Stimulated activated CD8-positive, alpha-beta memory T cell treated with anti-CD3 and anti-CD28 coated beads, Interleukin-4, amount 100 ng/mL, for 48 hours (primary cell): ENCODE measurements around the gene BLCAP.
"Not testable (repeated sequence)": the region's sequence is repeated elsewhere in the genome, so short reads cannot be mapped to it uniquely, and the experiment has no call there.

Experiments
- DNase-seq: peaks from one replicate; pipeline ENCODE4 v3.0.0-alpha.2; 2020

BLCAP gene, protein sequence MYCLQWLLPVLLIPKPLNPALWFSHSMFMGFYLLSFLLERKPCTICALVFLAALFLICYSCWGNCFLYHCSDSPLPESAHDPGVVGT

DNA sequence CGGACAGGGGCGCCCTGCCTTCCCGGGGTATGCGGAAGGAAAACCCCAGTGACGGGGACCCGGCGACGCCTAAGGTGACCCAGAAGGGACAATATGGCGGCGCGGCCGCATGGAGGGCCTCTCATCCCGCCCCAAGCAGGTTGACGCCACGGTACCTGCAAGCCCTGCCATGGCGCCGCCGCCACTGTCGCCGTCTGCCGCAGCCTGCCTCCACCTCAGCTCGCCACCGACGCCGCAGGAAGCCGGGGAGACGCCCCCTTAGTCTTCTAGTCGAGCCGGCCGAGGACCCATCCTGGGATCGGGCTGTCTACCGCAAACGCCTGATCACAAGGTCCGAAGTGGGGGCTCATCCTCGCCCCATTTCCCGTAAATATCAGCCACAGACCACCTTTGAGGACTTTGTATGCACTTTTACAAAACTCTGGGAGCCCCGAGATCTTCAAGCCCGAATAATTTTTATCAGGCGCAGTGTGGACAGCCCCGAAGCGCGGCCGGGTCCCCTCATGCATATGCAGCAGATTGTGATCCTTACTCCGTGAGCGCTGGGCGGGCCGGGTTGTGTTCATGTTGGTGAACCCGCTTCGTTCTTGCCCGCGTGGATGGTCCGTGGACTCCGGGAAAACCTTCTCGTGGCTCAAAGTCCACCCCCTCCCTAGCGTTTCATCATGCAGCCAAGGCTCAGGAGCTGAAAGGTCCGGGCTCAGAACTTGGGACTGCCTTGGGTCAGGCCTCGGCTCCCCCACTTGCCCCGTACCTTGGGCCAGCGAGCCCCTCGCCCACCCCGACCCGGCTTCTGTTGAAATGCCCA is at the start of gene BLCAP:
Gene BLCAP, minus strand, starts transcription at position 239 of the 808 bp plus-strand sequence. CDS start 8,702 bp downstream, outside the sequence.
- DNase-seq: peak; percentile 94

DNA sequence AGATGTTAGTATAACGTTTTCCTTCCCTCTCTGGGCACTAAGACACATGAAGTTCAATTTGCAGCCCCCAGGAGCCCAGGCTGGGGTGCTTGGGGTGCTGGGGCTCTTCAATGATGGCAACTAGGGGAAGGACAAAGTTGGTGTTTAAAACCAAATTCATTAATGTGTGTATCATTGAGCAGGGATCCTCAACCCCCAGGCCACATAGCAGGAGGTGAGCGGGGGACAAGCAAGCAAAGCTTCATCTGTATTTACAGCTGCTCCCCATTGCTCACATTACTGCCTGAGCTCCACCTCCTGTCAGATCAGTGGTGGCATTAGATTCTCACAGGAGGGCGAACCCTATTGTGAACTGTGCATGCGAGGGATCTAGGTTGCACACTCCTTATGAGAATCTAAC is 49.8 kb upstream of the BLCAP start:
- not testable (repeated sequence) for DNase-seq

DNA sequence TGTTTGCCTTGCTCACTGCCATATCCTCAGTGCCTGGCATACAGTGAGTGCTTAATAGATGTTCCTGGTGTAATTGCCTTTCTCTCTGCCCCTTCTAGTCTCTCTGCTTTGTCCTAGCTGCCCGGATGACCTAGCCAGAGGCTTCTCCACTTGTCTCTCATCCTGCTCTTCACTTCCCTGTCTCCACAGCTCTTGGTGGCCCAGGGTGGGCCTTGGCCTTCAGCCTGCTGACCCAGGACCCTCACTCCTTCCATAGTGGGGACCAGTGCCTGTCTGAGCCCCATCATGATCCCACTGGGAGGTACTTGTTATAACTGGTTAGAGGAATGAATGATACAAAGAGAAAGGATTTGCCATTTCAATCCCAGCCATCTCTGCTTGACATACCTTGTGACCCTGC is 49.2 kb upstream of the BLCAP start:
- DNase-seq: no peak

DNA sequence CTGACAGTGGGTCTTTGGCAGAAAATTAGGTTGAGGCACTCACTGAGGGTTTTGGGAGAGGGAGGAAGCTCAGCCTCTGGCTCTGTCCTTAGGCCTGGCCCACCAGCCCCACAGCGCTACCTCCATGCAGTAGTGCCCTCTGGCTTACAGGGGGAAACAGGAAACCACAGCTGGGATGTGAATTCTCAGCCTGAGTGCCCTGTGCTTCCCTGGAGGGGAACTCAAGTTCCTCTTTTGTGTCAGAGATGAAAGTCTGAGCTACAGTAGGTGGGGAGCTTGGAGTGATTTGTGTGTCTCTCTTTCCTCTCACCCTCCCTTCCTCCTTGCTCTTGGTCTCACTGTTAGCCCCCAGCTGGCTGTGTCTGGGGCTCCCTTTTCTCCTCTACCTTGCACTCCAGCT is 48.2 kb upstream of the BLCAP start:
- no peak for DNase-seq

DNA sequence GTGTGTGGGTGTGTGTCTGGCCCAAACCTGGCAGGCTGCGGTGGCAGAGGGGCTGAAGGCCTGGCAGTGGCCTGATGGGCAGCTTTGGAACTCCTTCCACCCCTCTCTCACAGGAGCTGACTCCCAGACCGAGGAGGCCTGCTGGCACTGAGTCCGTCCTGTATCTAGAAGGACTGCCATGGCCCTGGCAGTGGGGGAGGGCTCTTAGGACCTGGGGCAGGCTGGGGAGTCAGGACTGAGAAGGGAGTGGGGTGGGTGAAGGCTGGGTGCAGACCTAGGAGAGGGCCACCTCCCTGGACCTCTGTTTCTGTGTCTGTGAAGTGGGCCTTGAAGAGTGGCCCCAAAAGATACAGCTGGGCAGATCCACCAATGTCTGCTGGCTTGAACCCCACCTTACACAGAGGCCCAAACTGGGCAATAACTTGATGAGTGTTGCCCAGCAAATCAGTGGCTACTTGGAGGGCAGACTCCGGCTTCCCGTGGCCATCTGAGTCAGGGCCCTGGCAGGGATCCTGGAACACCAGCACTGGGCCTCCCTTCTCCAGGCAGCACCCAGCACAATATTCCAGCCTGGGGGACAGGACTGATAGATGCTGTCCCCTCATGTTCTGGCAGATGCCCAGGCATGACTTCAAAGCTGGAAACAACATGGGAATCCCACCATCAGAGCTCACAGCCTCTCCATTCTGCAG is 46.7 kb upstream of the BLCAP start:
- DNase-seq: no peak

DNA sequence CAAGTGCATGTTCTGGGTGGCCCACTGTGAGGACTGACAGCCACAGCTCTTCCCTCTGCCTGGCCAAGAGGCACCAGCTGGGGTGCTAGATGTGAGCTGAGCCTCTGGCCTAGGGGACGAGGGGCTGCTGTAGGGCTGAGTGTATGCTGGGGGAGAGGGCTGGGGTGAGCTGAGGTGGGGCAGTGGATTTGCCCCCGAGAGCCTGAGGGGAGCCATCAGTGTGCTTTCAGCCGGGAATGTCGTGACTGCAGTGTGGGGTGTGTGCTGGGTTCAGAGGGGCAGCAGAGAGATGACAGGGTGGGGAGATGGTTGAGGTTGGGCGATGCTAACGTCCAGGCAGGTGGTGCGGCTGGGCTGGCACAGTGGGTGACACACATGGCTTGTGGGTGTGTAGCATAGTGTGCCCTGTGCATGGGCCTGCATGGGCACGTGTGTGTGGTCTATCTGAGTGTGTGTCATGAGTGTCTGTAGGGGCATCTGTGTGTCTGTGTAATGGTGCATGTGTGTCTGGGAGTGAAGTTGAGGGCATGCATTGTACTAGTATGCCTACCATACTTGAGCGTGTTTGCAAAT is 46.0 kb upstream of the BLCAP start:
- no peak for DNase-seq

DNA sequence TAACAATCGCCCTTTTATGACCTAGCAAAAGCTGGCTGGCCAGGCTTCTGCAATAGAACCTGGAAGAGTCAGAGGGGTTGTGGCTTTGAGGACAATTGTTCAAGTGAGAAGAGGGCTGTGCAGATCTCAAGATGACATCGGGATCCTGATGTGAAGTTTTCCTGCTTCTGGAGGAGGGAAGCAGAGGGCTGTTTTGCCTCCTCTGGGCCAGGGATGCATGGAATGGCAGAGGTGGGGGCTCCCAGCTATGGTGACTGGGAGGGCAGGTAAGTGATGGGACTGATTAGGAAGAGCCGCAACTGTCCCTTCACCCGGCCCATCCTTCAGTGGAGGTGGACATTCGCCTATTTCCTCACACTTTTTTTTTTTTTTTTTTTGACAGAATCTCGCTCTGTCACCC is 43.4 kb upstream of the BLCAP start:
- no peak for DNase-seq

DNA sequence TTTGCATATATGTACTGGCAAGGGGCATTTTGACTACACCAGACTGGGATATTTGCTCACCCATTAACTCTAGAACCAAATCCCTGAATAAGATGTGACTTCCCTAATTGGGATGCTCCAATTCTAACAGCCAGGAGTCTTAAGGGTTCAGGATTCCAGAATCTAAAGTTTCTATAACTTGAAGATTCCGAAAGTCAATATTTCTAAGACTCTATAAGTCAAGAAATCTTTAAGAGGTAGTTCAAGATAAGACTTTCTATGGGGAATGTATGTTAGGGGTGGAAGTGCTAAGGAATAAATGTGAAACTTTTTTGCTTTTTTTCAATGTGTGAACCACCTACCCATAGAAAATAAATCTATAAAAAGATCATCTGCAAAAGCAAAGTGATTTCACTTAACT is 42.7 kb upstream of the BLCAP start:
- DNase-seq: no peak

DNA sequence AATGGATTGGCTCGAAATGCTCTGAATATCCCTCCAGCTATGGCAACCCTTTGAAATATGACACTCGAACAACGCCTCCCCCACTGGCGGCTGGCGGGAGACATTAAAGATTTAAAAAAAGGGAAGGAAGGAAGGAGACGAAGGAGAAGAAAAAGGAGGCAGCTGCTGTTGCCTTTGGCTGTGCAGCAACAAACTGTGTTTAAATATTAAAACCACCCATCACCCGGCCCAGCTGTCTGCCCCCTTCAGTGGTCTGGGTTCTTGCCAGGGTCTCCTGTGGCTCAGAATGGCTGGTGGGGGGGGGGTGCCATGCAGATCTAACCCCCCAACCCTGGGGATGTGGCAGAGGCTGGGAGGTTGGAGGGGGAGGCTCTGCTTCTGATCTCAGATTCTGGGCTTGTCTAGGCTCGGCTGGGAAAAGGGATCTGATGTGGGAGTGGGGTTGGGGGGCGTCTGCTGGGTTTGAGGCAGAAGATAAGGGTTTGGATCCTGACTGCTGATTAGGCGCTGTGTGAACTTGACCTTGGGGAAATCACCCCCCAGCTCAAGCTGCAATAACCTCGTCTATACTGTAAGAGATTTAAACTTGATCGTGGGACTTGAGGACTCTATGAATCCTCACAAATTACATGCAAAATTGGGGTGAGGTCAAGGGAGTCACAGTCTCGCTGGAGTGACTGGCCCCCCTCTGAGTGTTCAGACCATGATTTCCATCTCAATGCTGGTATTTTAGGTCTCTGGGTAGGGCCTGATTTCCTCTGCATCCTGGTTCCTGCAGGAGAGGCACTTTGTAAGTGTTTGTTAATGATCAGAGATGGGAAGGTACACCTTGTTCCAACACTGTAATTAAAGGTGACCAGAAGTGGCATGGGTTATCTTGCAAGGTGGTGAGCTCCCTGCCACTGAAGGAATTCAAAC is 40.3 kb upstream of the BLCAP start:
- no peak for DNase-seq

DNA sequence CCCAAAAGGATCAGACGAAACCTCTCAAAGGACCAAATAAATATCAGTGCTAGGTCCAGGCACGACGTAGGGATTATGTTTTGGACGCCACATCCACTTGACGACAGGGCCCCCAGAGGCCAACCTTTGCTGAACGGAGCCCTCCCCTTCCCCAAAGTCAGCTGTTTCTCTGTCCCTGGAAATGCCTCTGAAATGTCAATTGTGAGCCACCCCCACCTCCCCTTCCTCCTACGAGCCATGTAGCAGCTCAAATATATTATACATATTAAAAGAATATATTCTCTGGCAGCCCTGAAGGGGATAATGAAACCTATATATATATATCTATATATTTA is 39.6 kb upstream of the BLCAP start:
- DNase-seq: no peak

DNA sequence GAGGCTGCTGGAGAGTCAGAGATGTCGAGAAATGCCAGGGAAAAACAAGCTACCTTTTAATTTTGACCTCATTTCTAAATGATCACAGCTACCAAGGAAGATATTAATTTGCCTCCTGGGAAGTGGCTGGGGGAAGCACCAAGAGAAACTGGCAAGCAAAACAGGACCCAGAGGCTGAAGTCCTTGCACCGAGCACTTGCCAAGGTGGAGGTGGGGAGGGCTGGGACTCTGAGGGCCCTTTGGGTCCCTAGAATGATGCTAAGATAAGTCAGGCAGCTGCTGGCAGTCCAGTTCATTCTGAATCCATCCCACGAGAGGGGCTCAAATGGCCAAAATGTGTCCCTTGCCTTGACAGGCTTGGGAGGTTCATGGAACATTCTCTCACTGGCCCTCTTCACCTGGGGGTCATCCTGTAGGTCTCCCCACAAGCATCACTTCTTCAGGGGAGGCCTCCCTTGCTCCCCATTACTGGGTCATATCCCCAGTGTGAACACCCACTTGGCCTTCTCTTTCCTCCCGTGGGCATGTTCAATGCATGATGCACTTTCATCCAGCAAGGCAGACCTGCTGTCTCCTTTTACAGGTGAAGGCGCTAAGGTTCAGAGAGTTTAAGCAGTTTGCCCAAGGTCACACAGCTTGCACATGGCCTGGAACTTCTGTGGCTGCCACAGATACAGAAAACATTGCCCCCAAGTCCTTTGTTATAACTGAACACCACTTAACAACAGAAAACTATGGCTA is 39.1 kb upstream of the BLCAP start:
- no peak for DNase-seq

DNA sequence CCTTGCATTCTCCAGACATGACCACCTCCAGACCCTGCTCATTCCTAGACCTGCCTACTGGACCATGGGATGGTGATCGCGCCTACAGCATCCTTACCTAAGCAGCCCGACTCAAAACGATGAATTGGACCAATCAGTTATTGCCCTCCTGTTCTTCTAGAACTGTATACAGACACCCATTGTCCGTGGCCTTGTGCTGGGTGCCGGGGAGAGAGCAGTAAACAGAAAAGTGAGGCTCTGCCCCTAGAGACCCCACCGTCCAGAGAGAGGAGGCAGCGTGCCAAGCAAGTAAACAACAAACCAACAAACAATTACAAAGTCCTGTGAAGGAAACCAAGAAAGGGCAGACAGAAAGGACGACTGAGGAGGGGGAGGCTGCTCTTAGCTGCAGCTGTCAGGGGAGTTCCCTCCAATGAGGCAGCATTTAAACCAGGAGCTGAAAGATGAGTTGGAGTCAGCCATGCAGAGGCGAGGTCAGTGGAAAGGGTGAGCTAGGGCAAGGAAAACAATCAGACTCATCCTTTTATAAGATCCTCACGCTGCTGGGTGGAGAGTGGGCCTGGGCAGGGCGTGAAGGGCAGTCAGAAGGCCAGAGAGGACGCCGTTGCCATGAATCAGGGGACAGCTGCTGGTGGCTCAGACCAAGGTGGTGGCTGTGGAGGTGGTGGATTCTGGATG is 37.6 kb upstream of the BLCAP start:
- no peak for DNase-seq

DNA sequence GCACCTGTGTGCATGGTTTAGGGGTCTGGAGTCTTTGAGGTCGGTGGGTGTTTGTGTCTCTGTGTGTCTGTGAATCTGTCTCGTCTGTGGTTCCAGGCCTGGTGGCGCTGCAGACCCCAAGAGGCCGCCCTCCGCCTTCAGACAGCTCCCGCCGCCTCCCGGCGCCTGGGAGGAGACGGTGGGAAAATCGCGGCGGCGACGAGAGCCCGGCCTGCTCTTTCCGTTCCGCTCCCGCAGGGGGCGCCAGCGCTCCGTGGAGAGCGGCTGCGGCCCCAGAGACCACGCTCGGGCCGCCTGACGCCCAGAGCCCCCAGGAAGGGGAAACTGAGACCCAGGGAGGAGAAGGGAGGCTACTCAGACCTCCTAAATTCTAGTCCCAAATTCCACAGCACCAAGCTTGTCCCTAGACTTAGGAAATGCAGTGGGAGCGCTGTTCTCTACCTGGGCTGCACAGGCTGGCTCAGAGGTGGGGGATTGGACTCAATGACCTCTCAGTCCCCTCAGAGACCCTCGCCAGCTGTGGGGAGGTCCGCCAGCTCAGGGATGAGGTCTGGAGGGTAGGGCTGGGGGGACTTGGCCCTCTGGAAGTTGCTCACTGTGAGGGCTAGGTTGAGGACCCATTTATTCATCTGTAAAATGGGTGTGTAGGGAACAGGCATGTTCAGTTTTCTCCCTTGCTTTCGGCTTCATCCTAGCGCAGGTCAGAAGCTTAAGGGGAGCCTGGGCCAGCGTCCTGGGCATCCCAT is 36.9 kb upstream of the BLCAP start:
- peak; percentile 74 for DNase-seq

DNA sequence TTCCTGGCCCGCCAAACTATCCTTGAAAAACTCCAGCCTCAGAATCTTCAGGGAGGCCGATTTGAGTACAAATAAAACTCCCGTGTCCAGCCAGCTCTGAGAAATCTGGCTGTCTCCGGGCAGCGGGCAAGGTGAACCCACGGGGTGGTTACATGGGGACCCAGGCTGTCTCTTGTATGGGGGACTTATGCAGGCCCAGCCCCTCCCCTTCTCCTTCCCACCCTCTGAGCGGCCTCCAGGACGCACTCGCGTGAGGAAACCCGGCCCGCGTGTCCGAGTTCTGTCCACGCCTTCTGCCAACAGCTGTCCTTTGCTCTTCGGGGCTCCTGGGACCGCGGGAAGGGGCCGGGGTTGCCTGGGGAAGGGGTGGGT is 36.3 kb upstream of the BLCAP start:
- DNase-seq: no peak

DNA sequence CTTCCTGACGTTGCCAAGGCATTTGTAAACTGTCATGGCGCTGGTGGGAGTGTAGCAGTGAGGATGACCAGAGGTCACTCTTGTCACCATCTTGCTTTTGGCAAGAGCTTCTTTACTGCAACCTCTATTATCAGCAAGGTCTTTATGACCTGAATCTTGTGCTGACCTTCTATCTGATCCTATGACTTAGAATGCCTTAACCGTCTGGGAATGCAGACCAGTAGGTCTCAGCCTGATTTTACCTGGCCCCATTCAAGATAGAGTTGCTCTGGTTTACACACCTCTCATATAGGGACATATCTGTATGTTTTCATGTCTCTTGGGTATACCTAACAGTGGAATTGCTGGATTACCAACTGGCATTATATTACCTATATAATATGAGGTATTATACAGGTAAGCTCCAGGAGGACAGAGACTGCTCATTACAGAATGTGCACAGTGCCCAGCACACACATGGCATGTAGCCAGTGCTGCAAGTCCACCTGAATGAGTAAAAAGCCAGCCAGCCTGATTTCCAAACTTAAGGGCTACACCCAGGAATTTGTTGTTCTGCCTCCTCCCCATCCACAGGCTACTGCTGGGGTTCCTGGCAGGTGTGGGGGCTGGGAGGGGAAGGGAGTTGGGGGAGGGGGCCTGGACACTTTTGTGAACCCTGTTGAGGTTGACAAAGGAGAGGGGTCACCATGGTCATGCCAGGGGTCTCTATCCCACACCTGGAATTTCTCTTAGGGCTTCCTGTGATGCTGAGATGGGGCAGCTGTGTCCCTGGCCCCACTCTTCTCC is 35.2 kb upstream of the BLCAP start:
- no peak for DNase-seq

DNA sequence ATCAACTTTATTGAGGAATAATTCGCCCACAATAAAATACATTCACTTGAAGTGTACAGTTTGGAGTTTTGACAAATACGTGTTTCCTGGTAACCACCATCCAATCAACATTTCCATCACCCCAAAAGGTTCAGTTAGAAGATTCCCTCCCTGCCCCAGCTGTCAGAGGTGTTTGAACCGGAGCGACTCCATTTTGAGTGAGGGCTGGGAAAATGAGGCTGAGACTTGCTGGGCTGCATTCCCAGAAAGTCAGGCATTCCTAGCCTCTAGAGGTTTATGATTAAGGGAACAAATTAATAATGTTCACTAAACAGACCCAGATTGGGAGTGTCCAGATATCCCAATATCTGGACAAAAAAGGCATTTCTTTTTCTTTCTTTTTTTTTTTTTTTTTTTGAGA is 33.0 kb upstream of the BLCAP start:
- no peak for DNase-seq

DNA sequence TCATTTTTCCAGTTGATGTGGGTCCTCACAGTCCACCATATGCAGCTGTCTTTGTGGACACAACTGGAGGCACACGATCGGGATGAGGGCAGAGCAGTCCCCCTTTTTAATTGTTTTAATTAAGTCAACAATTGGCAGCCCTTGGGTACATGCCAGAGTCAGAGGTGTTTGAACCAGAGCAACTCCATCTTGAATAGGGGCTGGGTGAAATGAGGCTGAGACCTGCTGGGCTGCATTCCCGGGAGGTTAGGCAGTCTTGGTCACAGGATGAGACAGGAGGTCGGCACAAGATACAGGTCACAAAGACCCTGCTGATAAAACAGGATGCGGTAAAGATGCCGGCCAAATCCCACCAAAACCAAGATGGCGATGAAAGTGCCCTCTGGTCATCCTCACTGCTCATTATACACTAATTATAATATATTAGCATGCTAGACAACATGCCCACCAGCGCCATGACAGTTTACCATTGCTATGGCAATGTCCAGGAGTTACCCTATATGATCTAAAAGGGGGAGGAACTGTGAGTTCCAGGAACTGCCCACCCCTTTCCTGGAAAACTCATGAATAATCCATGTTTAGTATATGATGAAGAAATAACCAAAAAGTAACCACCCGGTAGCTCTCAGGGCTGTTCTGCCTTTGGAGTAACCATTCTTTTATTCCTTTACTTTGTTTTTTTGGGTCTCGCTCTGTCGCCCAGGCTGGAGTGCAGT is 31.8 kb upstream of the BLCAP start:
- DNase-seq: no peak

DNA sequence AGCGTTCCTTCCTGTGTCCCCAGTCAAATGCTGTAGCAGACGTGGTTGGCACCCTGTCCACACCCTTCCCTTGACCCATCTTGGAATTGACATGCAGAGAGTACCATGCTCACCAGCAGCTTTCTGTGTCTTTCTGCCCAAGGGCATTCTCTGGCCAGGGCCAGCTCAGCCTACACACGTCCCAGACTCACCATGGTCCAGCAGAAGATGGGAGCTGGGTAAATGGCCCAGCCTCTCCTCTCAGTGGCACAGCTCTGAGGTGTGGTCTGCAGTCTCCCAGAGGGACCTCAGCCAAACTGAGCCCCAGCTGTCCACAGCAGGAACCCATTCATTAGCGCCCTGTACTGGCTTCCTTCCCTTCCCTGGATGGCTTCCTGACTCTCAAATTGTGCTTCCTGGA is 31.1 kb upstream of the BLCAP start:
- DNase-seq: no peak

DNA sequence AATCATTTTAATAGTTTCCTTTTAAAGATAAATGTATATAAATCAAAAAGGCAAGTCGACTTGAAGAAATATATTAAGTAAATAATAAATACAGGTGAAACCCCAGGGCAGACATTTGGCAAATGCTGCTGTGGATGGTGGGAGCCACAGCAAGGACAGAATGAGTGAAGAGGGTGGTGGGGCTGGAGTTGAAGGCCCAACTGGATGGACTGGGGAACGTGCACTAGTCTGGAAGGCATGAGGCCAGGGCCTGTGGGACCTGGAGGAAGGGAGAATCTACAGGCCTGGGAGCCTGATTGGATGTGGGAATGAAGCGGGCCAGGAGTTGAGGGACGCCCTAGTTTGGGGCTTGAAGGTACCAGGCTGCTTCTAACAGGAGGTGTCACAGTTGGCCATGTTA is 30.6 kb upstream of the BLCAP start:
- DNase-seq: no peak

DNA sequence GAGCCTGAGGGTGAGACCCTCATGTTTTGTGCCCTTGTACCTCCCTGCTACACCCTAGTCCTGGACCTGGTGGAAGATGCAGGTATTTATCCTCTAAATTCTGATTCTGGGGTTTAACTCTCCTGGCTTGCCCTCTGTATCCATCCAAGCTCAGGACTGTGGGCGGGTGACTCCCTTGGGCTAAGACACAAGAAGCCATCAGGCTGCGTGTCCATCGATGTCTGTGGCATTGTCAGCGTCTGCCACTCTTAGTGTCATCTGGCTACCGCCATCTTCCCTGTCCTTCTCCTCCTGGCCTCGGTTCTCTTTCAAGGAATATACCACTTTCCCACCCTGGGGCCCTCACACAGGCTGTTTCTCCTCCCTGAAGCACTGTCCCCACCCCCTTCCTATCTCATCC is 28.9 kb upstream of the BLCAP start:
- no peak for DNase-seq
